NCI-H1417 (cell line): ENCODE results near the gene TYMS.
A peak's percentile ranks its signal among the peaks of the same experiment; 100 is the strongest.

Experiments
- DNase-seq, 3 experiments: peaks; one replicate each; lab custom pipeline; 2025; lab: John Stamatoyannopoulos, UW

Gene TYMS

DNA sequence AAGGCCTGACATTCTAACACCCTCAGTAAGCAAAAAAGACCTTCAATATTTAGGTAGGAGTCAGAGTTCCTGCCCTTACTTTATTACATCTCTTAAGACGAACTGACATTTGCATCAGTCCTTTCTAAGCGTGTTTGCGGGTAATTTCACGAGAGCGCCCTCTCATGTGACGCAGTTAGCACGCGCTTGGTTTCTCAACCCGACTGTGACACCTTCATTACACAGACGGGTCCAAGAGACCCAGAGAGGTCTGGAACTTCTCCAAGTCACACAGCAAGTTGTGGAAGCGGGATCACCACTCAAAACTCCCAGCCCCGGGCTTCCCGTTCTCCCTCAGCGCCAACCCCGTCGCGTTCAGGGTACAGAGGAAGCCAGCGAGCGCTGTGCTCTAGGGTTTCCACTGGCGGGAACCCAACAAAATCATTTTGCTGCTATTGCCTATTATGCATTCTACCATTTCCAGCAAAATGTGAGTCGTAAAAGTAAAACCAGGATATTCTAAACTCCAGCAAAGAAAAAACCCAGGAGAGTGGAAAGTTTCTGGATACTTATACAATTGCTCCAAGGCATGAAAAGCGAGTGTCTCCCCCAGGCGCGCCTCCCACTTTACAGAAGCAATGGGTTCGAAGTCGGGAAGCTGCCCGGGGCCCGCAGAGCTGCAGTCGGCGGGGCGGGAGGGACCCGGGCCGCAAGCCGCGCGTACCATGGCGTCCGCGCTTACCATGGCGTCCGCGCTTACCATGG lies 54.4 kb downstream of the TYMS start:
- peak; percentile 30 to 79 (median 57) for DNase-seq

DNA sequence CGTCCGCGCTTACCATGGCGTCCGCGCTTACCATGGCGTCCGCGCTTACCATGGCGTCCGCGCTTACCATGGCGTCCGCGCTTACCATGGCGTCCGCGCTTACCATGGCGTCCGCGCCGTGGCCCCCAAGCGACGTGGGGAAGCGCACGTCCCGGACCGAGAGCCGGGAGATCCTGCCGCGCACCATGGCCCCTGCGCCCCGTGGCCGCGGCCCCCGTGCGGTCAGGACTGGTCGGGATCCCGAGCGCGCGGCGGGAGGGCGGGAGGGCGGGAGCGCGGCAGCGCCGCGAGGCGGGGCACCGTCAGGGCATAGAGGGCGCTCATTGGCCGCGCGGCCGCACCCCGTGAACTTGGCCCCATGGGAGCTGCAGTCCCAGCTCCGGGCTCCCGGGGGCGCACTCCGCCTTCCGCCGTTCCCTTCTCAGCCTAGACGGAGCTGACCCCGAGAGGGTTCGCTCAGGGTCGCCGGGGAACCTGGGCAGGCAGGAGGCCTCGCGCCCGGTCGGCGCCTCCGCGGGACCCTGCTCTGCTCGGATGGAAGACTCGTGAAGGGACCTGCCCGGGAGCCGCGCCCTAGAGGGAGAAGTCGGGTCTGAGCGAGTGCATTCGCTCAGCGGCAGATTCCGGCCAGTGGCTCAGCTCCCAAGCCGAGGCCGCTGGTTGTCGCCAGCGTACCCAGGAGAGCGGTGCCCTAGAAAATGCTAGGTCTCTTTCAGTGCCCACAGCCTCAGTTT lies 55.1 kb downstream of the TYMS start, which contains the start of gene ENOSF1:
Gene ENOSF1 (minus strand): TSS at position 230 of the 734 bp plus-strand sequence. CDS start 43 bp downstream, at position 187.
- DNase-seq = peak; percentile 23 to 70 (median 68)

DNA sequence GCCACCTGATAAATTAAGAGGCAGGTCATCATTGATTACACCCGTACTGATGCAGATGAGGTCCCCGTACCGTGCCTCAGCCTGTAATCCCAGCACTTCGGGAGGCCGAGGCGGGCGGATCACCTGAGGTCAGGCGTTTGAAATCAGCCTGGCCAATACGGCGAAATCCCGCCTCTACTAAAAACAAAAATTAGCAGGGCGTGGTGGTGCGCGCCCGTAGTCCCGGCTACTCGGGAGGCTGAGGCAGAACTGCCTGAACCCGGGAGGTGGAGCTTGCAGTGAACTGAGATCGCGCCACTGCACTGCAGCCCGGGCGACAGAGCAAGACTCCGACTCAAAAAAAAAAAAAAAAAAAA lies 55.7 kb downstream of the TYMS start:
- no peak for DNase-seq

DNA sequence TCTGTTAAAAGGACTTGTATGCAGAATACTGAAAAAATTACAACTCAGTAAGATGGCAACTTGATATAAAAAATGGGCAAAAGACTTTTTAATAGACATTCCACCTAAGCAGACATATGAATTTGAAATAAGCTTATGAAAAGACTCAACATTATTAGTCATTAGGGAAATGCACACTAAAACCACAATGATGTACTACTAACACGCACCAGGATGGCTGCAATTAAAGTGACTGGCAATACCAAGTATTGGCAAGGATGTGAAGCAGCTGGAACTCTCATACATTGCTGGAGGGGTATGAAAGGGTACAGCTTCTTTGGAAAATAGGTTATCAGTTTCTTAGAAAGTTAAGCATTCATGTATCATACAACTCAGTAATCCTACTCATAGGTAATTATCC lies 58.2 kb downstream of the TYMS start:
- no peak for DNase-seq

DNA sequence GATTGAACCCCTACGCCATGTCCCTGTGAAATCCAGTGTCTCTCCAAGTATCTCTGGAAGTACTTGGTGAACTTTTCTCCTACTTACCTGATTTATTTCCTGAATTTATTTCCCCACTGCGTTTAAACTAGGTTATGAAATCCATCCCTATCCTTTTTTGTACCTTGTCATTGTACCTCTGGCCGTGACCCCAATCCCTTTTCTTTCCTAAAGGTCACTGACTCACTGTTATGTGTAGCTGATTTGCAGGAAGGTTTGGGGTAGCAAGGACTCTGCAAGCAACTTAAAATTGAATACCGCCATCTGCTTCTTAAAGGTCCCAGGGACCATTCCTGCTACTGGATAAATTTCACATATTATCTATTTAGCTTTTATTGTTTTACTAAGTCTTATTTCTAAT lies 59.5 kb downstream of the TYMS start:
- no peak for DNase-seq
